H54 (cell line): Measurements from ENCODE around the gene RABGAP1L.
"Not testable (repeated sequence)": the region's sequence is repeated elsewhere in the genome, so short reads cannot be mapped to it uniquely, and the experiment has no call there.

Experiments
- DNase-seq: peaks from one replicate; pipeline ENCODE4 v3.0.0; 2011; ENCODE audit warnings: low spot score, mixed read lengths; ENCODE audit not compliant: insufficient read length
- FAIRE-seq: peaks from 3 replicates; lab custom pipeline; 2011; peaks lifted over from hg19 to GRCh38; lab: Jason Lieb, UNC
- POLR2A ChIP-seq: IDR thresholded peaks from 2 replicates; pipeline ENCODE4 v1.6.1; 2011; ENCODE audit warnings: low read depth, mild to moderate bottlenecking, low read length

The RABGAP1L gene

GRCh38 chr1:174819596-174819995 lies 660.3 kb downstream of the RABGAP1L start:
- FAIRE-seq: no peak
- no peak for TF ChIP-seq POLR2A

GRCh38 chr1:174825127-174825526 lies 665.8 kb downstream of the RABGAP1L start:
- no peak for TF ChIP-seq POLR2A
- no peak for FAIRE-seq
- DNase-seq: no peak

More at GRCh38 chr1:174819596-174819995, 660.3 kb downstream of the RABGAP1L start:
- no peak for DNase-seq

DNA sequence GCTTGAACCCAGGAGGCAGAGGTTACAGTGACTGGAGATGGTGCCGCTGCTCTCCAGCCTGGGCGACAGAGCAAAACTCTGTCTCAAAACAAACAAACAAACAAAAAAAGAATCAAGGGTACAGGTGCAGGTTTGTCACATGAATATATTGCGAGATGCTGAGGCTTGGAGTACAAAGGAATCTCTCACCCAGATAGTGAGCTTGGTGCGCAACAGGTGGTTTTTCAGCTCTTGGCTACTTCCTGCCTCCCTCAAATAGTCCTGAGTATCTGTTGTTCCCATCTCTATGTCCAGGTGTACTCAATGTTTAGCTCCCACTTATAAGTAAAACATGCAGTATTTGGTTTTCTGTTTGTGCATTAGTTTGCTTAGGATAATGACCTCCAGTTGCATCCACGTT lies 666.5 kb downstream of the RABGAP1L start:
- DNase-seq (no peak), FAIRE-seq (no peak)
- TF ChIP-seq POLR2A: no peak

DNA sequence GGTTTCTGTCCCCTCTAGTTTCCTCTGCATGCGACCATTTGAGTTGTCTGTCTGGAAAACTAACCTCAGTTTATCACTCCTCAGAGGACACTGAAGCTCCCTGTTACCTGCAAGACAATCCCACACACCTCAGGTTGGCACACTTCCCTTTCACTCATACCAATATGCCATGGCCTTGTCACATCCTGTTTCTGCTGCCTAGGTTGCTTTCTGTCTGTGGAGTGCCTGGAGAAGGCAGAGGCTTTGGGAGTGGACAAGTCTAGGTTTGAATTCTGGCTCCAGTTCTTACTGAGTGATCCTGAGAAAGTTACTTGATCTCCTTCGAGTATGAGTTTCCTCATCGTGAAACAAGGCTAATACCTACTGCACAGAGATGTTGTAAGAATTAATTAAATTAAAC lies 668.9 kb downstream of the RABGAP1L start:
- DNase-seq: no peak
- TF ChIP-seq POLR2A: no peak
- FAIRE-seq: no peak

DNA sequence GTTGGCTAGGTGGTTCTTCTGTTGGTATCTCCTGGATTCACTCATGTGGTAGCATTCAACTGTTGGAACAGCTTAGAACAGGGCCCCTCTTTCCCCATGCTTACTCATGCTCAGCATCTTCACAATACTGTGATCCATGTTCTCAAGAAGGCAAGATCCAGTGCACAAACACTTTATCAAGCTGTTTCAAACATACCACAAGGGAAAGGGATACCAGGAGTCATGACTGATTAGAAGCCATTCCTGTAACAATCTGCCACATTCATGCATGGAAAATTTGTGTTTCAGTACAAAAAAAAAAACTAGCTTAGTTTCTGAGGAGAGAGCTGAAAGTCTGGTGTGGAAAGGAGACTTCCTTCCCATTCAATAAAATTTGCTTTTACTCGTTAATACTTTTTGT lies 670.7 kb downstream of the RABGAP1L start:
- DNase-seq (no peak), FAIRE-seq (no peak)
- TF ChIP-seq POLR2A: no peak

GRCh38 chr1:174836543-174836942 lies 677.2 kb downstream of the RABGAP1L start:
- TF ChIP-seq POLR2A: no peak
- no peak for FAIRE-seq
- DNase-seq: no peak

GRCh38 chr1:174837386-174837785 lies 678.1 kb downstream of the RABGAP1L start:
- FAIRE-seq (no peak), DNase-seq (no peak)
- TF ChIP-seq POLR2A: no peak

GRCh38 chr1:174839211-174839610 lies 679.9 kb downstream of the RABGAP1L start:
- DNase-seq: no peak
- no peak for TF ChIP-seq POLR2A
- no peak for FAIRE-seq

GRCh38 chr1:174841747-174842146 lies 682.4 kb downstream of the RABGAP1L start:
- FAIRE-seq (no peak), DNase-seq (no peak)
- TF ChIP-seq POLR2A: no peak

DNA sequence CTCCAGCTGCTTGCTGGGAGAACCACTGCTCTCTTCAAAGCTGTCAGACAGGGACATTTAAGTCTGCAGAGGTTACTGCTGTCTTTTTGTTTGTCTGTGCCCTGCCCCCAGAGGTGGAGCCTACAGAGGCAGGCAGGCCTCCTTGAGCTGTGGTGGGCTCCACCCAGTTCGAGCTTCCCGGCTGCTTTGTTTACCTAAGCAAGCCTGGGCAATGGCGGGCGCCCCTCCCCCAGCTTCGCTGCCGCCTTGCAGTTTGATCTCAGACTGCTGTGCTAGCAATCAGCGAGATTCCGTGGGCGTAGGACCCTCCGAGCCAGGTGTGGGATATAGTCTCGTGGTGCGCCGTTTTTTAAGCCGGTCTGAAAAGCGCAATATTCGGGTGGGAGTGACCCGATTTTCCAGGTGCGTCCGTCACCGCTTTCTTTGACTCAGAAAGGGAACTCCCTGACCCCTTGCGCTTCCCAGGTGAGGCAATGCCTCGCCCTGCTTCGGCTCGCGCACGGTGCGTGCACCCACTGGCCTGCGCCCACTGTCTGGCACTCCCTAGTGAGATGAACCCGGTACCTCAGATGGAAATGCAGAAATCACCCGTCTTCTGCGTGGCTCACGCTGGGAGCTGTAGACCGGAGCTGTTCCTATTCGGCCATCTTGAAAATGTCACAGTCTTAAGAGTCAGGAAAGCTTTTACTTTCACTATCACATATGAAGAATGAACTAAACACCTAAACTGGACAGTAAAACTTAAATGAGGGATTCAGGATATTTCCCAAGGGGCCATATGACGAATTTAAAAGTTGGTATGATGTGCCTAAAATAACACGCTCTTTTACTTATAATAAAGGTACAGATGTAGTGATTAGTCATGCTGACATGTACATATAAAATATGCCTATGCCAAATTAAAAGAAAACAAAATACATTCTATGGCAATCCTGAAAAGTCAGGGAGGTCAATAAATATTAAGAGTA lies 689.6 kb downstream of the RABGAP1L start:
- not testable (repeated sequence) for FAIRE-seq, DNase-seq

- no peak for FAIRE-seq
- no peak for DNase-seq
- TF ChIP-seq POLR2A: no peak
Observed at GRCh38 chr1:174850726-174851125, 691.4 kb downstream of the RABGAP1L start.

DNA sequence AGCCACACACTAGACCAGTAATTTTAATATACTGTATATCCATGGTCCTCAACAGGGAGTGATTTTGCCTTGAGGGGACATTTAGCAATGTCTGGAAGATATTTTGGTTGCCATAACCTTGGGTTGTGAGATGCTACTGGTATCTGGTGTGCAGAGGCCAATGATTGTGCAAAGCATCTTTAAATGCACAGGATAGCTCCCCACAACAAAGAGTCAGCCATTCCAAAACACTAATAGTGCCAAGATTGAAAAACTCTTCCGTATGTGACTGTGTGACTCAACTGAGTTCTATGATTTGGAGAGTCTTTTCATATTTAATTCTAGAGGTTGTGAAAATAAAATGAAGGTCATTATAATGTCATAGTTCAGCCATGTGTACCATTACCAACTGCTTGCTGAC lies 699.0 kb downstream of the RABGAP1L start:
- TF ChIP-seq POLR2A: no peak
- no peak for FAIRE-seq
- no peak for DNase-seq

GRCh38 chr1:174870319-174870718 lies 711.0 kb downstream of the RABGAP1L start:
- TF ChIP-seq POLR2A: no peak
- no peak for DNase-seq
- FAIRE-seq: no peak

DNA sequence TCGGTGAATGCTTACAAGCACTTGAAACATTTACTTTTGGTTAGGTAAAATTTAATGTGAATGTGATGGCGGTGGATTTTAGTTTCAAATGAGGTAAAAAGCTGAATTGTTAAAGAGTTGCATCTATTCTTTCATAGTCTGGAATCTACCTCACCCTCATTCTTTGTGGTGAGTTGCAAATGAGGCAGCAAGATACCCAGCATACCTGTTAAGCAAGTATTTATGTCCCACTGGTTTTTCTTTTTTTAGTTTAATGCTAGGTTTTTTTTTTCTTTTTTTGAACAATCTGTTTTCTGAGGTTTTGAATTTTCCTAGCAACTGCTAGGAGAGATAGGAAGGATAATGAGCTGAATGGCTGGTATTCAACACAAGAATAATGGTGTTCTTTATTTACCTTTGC lies 712.6 kb downstream of the RABGAP1L start:
- FAIRE-seq: no peak
- TF ChIP-seq POLR2A: no peak
- DNase-seq: no peak

DNA sequence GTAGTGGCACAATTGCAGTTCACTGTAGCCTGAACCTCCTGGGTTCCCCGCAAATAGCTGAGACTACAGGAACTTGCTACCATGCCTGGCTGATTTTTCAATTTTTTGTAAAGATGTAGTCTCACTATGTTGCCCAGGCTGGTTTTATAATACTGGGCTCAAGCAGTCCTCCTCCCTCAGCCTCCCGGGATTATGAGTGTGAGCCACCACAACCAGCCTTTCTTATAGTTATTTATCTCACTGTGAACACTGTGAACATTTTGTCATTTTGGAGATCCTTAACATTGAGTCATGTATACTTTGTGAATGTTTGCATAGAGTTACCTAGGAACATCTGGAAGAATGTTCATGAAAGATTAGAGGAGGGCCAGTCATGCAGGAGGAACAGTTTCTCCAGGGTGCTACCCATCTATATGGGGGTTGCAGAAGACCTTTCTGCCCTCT lies 713.3 kb downstream of the RABGAP1L start:
- no peak for TF ChIP-seq POLR2A
- FAIRE-seq (no peak), DNase-seq (no peak)
